Heart right ventricle (tissue), 16 donors: Measurements from ENCODE around the gene PDLIM4. TPM values are rescaled to one million over a fixed set of nuclear protein-coding genes. Genes with fewer than 3 reads are reported as not detected.

ENCODE experiments used
- ATAC-seq, 8 donors: fragments of 200-7000 bp; cut with Tn5 transposase; one replicate each; pipeline ENCODE4 v1.9.1; 2020; ENCODE audit warnings: mild to moderate bottlenecking in 8 of 8, moderate library complexity in 8 of 8, moderate number of reproducible peaks in 1 of 8
- DNase-seq, 2 donors: peaks; one replicate each; pipeline ENCODE4 v3.0.0-alpha.2; 2020
- H3K27ac ChIP-seq, 10 donors: fragments of 200-600 bp; sonication (generic) in 2 of 10; one replicate each; pipeline versions ENCODE4 v1.5.0 to v1.8.0; 2020 to 2022; ENCODE audit warnings: mild to moderate bottlenecking in 3 of 10
- H3K27me3 ChIP-seq, 7 donors: fragments of 200-600 bp; one replicate each; pipeline ENCODE4 v1.8.0; 2021 to 2022; ENCODE audit warnings: mild to moderate bottlenecking in 2 of 7
- H3K36me3 ChIP-seq, 9 donors: fragments of 200-600 bp; sonication (generic) in 1 of 9; one replicate each; pipeline versions ENCODE4 v1.5.0 to v1.8.0; 2020 to 2022; ENCODE audit warnings: mild to moderate bottlenecking in 2 of 9
- H3K4me1 ChIP-seq, 9 donors: fragments of 200-600 bp; sonication (generic) in 1 of 9; one replicate each; pipeline versions ENCODE4 v1.5.0 to v1.8.0; 2020 to 2022; ENCODE audit warnings: mild to moderate bottlenecking in 4 of 9
- H3K4me3 ChIP-seq, 10 donors: fragments of 200-600 bp; sonication (generic) in 2 of 10; one replicate each; pipeline versions ENCODE4 v1.5.0 to v1.8.0; 2020 to 2022; ENCODE audit warnings: mild to moderate bottlenecking in 7 of 10, moderate library complexity in 2 of 10
- H3K9me3 ChIP-seq, 11 donors: fragments of 200-600 bp in 10 of 11; sonication (generic) in 2 of 11; one replicate each; pipeline versions ENCODE4 v1.5.0 to v1.8.0; 2013 to 2022; ENCODE audit warnings: mild to moderate bottlenecking in 2 of 11, control low read depth in 1 of 11, moderate library complexity in 1 of 11
- CTCF ChIP-seq, 9 donors: fragments of 200-600 bp; sonication (generic) in 2 of 9; IDR thresholded peaks; one replicate each; pipeline versions ENCODE4 v1.5.0 to v1.8.0; 2021 to 2022; ENCODE audit warnings: antibody characterized with exemption in 9 of 9, mild to moderate bottlenecking in 5 of 9, moderate library complexity in 1 of 9
- WGBS, 2 donors: extraction: QIAGEN DNeasy Blood & Tissue Kit; methylation state at CpG; one replicate each; pipeline ENCODE4 v1.1.7; 2013; ENCODE audit warnings: inconsistent platforms in 1 of 2; 5-methylcytosine and 5-hydroxymethylcytosine counted together
- intact Hi-C, 10 donors: fragments of 100-400 bp; cut with DNase I; formaldehyde crosslinking; loops; one replicate each; pipeline versions ENCODE4 v1.11.1 to v1.14.2; 2022
- polyA plus RNA-seq, 2 donors: library from polyadenylated mRNA; stranded (reverse); fragments of 200-250 nt; gene quantifications; one replicate each; pipeline ENCODE4 v1.2.3, GENCODE V29; 2013
- total RNA-seq, 10 donors: library from RNA; stranded (reverse); fragmentation: NEBNext Ultra II Directional in 3 of 10; extraction: Animal tissue kit (Norgen Biotek cat#: 25700) in 3 of 10; gene quantifications; one replicate each; pipeline versions ENCODE4 v1.2.1 to v1.2.4, GENCODE V29; 2021 to 2023
- donor health status: Arrhythmogenic right ventricular cardiomyopathy.
- donor health status: ischemic (EF 13 %, LVEDD 7.1; RV severe dilation, severe dysfunction).
- donor health status: healthy with polysubstance abuse.
- donor health status: DM: no; HTN: yes; CAD: no.
- donor health status: DM: no; HTN: no; CAD: no.
- donor health status: ischemic (EF 25% LVEDD 6.9; RV normal size, moderate dysfunction).
- donor health status: ischemic (EF 25% LVEDD 5.7; RV mildly dilated, moderate dysfunction).
- donor health status: healthy.
- donor health status: DM: yes; HTN: yes; CAD: no.
- donor health status: Ischemic cardiomyopathy.
- donor health status: ischemic (EF 35%, LVEDD 5.7; RV mildly dilated, moderate dysfunction).
- donor health status: nonischemic (EF 11% LVEDD 7.7; RV severe dilation, severe dysfunction).
- donor health status: DM: yes; HTN: yes; CAD: no.
- donor health status: PGD.
- donor health status: ischemic (EF 29% LVEDD 5.4; RV normal size, mild dysfunction).
- donor health status: nonischemic (EF 23%, LVEDD 6.1; RV moderate dilation, normal function).

Gene PDLIM4
- total and polyA plus RNA-seq, 12 donors: 2.1 to 15.3 (median 3.6) TPM

GRCh38 chr5:132261881-132262845 lies 4.7 kb downstream of the PDLIM4 start:
- H3K27me3 ChIP-seq: peaks cover 0 to 13% (median 0%) of the 10 kb centered on the region in 7 donors
- no peak for ATAC-seq
- no peak for DNase-seq
- intact Hi-C loops: loop anchor here in 1 of 10 donors (10.0 kb wide), 1 partner anchor 243 kb away; no protein-coding TSS in a partner anchor
- H3K27ac ChIP-seq: no peak overlapping the region
- WGBS, 2 donors: 92 to 97% methylated on average over 7 of the region's 7 CpGs
- TF ChIP-seq CTCF (IDR thresholded peaks at IDR 0.05): no peak
- H3K9me3 ChIP-seq: no peaks in the 10 kb centered on the region
- H3K36me3 ChIP-seq: peaks cover 0 to 7% (median 0%) of the 10 kb centered on the region in 9 donors
- H3K4me1 ChIP-seq: peaks cover 29 to 82% (median 56%) of the 10 kb centered on the region in 9 donors
- no peak overlapping the region for H3K4me3 ChIP-seq

GRCh38 chr5:132262882-132263547 lies 5.5 kb downstream of the PDLIM4 start:
- no peak for DNase-seq
- Histone ChIP-seq H3K36me3 (peaks cover 0 to 7% (median 0%) of the 10 kb centered on the region in 9 donors), H3K9me3 (no peaks in the 10 kb centered on the region), H3K27ac (peak overlapping the region in 2 of 10 donors; percentile 19 to 85), H3K27me3 (peaks cover 0 to 5% (median 0%) of the 10 kb centered on the region in 7 donors), H3K4me1 (peaks cover 29 to 77% (median 51%) of the 10 kb centered on the region in 9 donors), H3K4me3 (no peak overlapping the region)
- intact Hi-C loops: loop anchor here in 1 of 10 donors (10.0 kb wide), 1 partner anchor 242 kb away; no protein-coding TSS in a partner anchor
- TF ChIP-seq CTCF (IDR thresholded peaks at IDR 0.05): no peak
- WGBS, 2 donors: 94 to 97% methylated on average over 2 of the region's 2 CpGs
- no peak for ATAC-seq

- TF ChIP-seq CTCF (IDR thresholded peaks at IDR 0.05): no peak
- no peaks in the 10 kb centered on the region for H3K9me3 ChIP-seq
- no peaks in the 10 kb centered on the region for H3K27me3 ChIP-seq
- WGBS, 2 donors: 65 to 72% methylated on average over 7 of the region's 7 CpGs
- ATAC-seq (peak in 3 of 8 donors; percentile 18 to 59 (median 51)), DNase-seq (no peak)
- H3K36me3 ChIP-seq: peaks cover 0 to 7% (median 0%) of the 10 kb centered on the region in 9 donors
- peaks cover 29 to 70% (median 48%) of the 10 kb centered on the region in 9 donors for H3K4me1 ChIP-seq
- peak overlapping the region in 4 of 10 donors; percentile 19 to 85 (median 34) for H3K27ac ChIP-seq
- H3K4me3 ChIP-seq: no peak overlapping the region
- intact Hi-C loops: loop anchor here in 1 of 10 donors (10.0 kb wide), 1 partner anchor 241 kb away; no protein-coding TSS in a partner anchor
Observed at GRCh38 chr5:132263548-132264261, 6.2 kb downstream of the PDLIM4 start.
